Right lobe of liver (tissue), 6 donors: ENCODE results near the gene AUNIP. TPM values are rescaled to one million over a fixed set of nuclear protein-coding genes. Genes with fewer than 3 reads are reported as not detected.
A peak's percentile ranks its signal among the peaks of the same experiment; 100 is the strongest.

Experiments
- ATAC-seq, 4 donors: fragments of 200-7000 bp; cut with Tn5 transposase; one replicate each; pipeline ENCODE4 v1.9.1; 2020; ENCODE audit warnings: mild to moderate bottlenecking in 4 of 4, moderate library complexity in 4 of 4
- DNase-seq, 3 donors: peaks; one replicate each; pipeline ENCODE4 v3.0.0-alpha.2; 2020
- H3K27ac ChIP-seq, 3 donors: fragments of 200-600 bp; one replicate each; pipeline ENCODE4 v1.8.0; 2022
- H3K27me3 ChIP-seq, 2 donors: fragments of 200-600 bp; one replicate each; pipeline ENCODE4 v1.8.0; 2022
- H3K36me3 ChIP-seq, 4 donors: fragments of 200-600 bp; sonication (generic) in 1 of 4; one replicate each; pipeline versions ENCODE4 v1.5.1 to v1.8.0; 2017 to 2022; ENCODE audit warnings: control low read depth in 1 of 4
- H3K4me1 ChIP-seq, 4 donors: fragments of 200-600 bp; sonication (generic) in 1 of 4; one replicate each; pipeline versions ENCODE4 v1.5.1 to v1.8.0; 2017 to 2022; ENCODE audit warnings: control low read depth in 1 of 4
- H3K4me3 ChIP-seq, 3 donors: fragments of 200-600 bp; one replicate each; pipeline ENCODE4 v1.8.0; 2022
- H3K9me3 ChIP-seq, 4 donors: fragments of 200-600 bp; sonication (generic) in 1 of 4; one replicate each; pipeline versions ENCODE4 v1.5.1 to v1.8.0; 2017 to 2022; ENCODE audit warnings: control low read depth in 1 of 4
- CTCF ChIP-seq, 4 donors: fragments of 200-600 bp in 3 of 4; fragments of 450-650 bp in 1 of 4; IDR thresholded peaks; one replicate each; pipeline versions ENCODE4 v1.5.1 to v1.8.0; 2016 to 2022; ENCODE audit warnings: antibody characterized with exemption in 4 of 4, mild to moderate bottlenecking in 2 of 4
- POLR2A ChIP-seq: fragments of 450-650 bp; IDR thresholded peaks from one replicate; pipeline ENCODE4 v1.6.1; 2017; ENCODE audit warnings: antibody characterized with exemption, mild to moderate bottlenecking
- WGBS: methylation state at CpG from one replicate; pipeline ENCODE4 v1.1.6; 2018; ENCODE audit warnings: low coverage, low lambda C conversion rate; ENCODE audit not compliant: insufficient coverage; ENCODE audit errors: missing lambda C conversion rate; 5-methylcytosine and 5-hydroxymethylcytosine counted together
- intact Hi-C, 2 donors: fragments of 100-400 bp; cut with DNase I; formaldehyde crosslinking; loops; one replicate each; pipeline versions ENCODE4 v1.11.2 to v1.14.1; 2022
- total RNA-seq, 6 experiments: library from RNA; depleted of rRNA in 2 of 6; stranded (reverse); fragments of >200 nt in 2 of 6; fragmentation: NEBNext Ultra II Directional in 3 of 6; extraction: Animal tissue kit (Norgen Biotek cat#: 25700) in 3 of 6; gene quantifications; one replicate each; pipeline versions ENCODE4 v1.1.0 to v1.2.4, GENCODE V29; 2016 to 2023
- donor health status: DM: no; HTN: yes; CAD: no.
- donor health status: DM: no; HTN: no; CAD: no.
- donor health status: DM: no; HTN: no; CAD: no.
- donor health status: DM: no; HTN: yes; CAD: no.
- donor health status: DM: no; HTN: yes; CAD: no.

The AUNIP gene
- total RNA-seq, 6 experiments from 2014 or later = 0.43 to 0.56 TPM; not detected in 4

GRCh38 chr1:25866288-25866687 is 7.0 kb upstream of the AUNIP start:
- DNase-seq = no peak

GRCh38 chr1:25864434-25864833 is 5.2 kb upstream of the AUNIP start:
- WGBS = 78% methylated on average over 3 of the region's 3 CpGs
- peaks cover 0 to 39% (median 16%) of the 10 kb centered on the region in 4 donors for H3K4me1 ChIP-seq
- intact Hi-C loops = no loop called here
- H3K36me3 ChIP-seq = no peaks in the 10 kb centered on the region
- H3K27ac ChIP-seq = no peak overlapping the region
- no peak for ATAC-seq
- TF ChIP-seq POLR2A = no peak
- no peak for TF ChIP-seq CTCF (IDR thresholded peaks at IDR 0.05)
- no peaks in the 10 kb centered on the region for H3K27me3 ChIP-seq
- no peak overlapping the region for H3K4me3 ChIP-seq
- no peaks in the 10 kb centered on the region for H3K9me3 ChIP-seq
- no peak for DNase-seq

More at GRCh38 chr1:25866288-25866687, 7.0 kb upstream of the AUNIP start:
- Histone ChIP-seq H3K4me1 (peaks cover 0 to 50% (median 21%) of the 10 kb centered on the region in 4 donors), H3K27me3 (no peaks in the 10 kb centered on the region), H3K9me3 (no peaks in the 10 kb centered on the region), H3K27ac (peak overlapping the region in 2 of 3 donors; percentile 61 to 84), H3K36me3 (no peaks in the 10 kb centered on the region), H3K4me3 (no peak overlapping the region)
- 7% methylated on average over 1 of the region's 1 CpG for WGBS
- no peak for TF ChIP-seq CTCF (IDR thresholded peaks at IDR 0.05)
- no peak for TF ChIP-seq POLR2A
- ATAC-seq = peak in 3 of 4 donors; percentile 37 to 42 (median 39)
- intact Hi-C loops = no loop called here

- no peak for DNase-seq
- Histone ChIP-seq H3K4me1 (peaks cover 0 to 32% (median 15%) of the 10 kb centered on the region in 4 donors), H3K36me3 (no peaks in the 10 kb centered on the region), H3K27me3 (no peaks in the 10 kb centered on the region), H3K4me3 (no peak overlapping the region), H3K9me3 (no peaks in the 10 kb centered on the region), H3K27ac (no peak overlapping the region)
- no peak for ATAC-seq
- 92% methylated on average over 9 of the region's 25 CpGs for WGBS
- TF ChIP-seq CTCF (IDR thresholded peaks at IDR 0.05) = no peak
- no peak for TF ChIP-seq POLR2A
- intact Hi-C loops = no loop called here
Measured at GRCh38 chr1:25863486-25864262, 4.4 kb upstream of the AUNIP start.

- Histone ChIP-seq H3K4me3 (no peak overlapping the region), H3K36me3 (no peaks in the 10 kb centered on the region), H3K9me3 (no peaks in the 10 kb centered on the region), H3K4me1 (peaks cover 0 to 24% (median 11%) of the 10 kb centered on the region in 4 donors), H3K27me3 (no peaks in the 10 kb centered on the region), H3K27ac (no peak overlapping the region)
- DNase-seq = no peak
- intact Hi-C loops = no loop called here
- ATAC-seq = no peak
- 91% methylated on average over 14 of the region's 20 CpGs for WGBS
- TF ChIP-seq POLR2A = no peak
- TF ChIP-seq CTCF (IDR thresholded peaks at IDR 0.05) = no peak
Measured at GRCh38 chr1:25862785-25863485, 3.7 kb upstream of the AUNIP start.
